HG03135 (cell line): ENCODE measurements around the gene PTPN18.
A peak's percentile ranks its signal among the peaks of the same experiment; 100 is the strongest.

Source experiments
- ATAC-seq: cut with Tn5 transposase; IDR thresholded peaks from one replicate; pipeline ENCODE4 v1.9.1; 2021; ENCODE audit warnings: mild to moderate bottlenecking, moderate library complexity; ENCODE audit not compliant: unreplicated experiment

Gene PTPN18

GRCh38 chr2:130363479-130363878 is 7.6 kb downstream of the PTPN18 start:
- ATAC-seq = no peak

GRCh38 chr2:130365075-130365474 is 9.2 kb downstream of the PTPN18 start:
- no peak for ATAC-seq

GRCh38 chr2:130365963-130366362 is 10.1 kb downstream of the PTPN18 start:
- no peak for ATAC-seq

DNA sequence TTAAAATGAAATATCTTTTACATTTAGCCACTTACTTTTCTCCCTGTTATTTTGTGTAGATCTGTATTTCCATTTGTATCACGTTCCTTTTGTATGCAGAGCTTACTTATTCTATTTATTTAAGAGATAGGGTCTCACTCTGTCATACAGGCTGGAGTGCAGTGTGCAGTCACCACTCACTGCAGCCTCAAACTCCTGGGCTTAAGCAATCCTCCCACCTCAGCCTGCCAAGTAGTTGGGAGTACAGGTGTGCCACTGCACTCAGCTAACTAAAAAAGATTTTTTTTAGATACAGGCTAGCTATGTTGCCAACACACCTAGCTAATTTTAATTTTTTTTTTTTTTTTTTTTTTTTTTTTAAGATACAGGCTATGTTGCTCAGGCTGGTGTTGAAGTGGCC is 10.9 kb downstream of the PTPN18 start:
- ATAC-seq = no peak

- ATAC-seq = no peak
Observed at GRCh38 chr2:130368786-130369185, 12.9 kb downstream of the PTPN18 start.

DNA sequence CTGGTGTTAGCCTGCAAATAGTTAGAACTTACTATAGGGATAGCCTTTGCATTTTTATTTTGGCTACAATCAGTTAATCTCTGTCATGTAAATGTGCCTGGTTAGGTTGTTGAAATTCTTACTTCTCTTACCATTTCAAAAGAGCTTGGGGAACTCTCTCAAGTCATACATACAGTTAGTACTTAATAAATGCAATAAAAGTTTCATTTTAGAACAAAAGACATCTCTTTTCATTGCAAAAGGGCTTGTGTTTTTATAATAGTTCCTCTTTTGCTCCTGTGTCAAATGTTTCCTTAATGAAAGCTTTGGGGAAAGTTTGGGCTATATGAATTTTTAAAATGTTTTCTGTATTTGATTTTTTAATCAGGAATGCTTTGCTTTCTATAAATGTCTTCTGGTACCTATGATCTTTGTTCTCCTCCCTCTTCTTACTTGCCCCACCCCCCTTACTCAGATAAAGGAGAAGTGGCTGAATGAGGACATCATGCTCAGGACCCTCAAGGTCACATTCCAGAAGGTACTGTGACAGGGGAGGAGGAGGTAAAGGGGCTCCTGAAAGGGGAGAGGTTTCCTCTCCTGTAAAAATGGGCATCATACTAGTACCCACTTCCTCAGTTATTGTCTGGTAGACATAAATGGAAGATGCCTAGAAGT is 13.6 kb downstream of the PTPN18 start:
- ATAC-seq = no peak

GRCh38 chr2:130369965-130370341 is 14.1 kb downstream of the PTPN18 start:
- ATAC-seq = no peak

DNA sequence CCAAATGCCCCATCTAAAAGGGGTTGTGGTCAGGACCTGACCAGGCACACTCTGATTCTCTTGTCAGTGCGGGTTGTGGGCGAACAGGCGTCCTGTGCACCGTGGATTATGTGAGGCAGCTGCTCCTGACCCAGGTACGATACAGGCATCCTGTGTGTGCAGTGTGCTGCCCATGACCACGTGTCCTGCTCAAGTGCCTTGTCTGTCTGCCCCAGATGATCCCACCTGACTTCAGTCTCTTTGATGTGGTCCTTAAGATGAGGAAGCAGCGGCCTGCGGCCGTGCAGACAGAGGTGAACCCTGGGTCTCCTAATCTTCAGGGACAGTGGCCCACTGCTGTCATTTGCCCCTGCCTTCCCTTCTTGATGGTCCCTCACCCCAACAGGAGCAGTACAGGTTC is 14.6 kb downstream of the PTPN18 start:
- no peak for ATAC-seq

DNA sequence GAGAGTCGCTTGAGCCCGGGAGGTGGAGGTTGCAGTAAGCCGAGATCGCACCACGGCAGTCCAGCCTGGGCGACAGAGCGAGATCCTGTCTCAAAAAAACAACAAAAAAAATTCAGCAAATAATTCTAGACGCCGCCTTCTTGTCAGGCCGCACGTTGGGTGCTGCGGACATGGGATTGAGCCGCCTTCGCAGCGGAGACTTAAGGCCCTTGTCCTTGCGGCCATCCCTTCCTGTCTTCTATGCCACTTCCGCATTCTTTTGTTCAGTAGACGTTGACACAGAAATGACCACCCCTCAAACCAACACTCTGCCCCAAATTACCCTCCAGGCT is 15.8 kb downstream of the PTPN18 start:
- no peak for ATAC-seq

DNA sequence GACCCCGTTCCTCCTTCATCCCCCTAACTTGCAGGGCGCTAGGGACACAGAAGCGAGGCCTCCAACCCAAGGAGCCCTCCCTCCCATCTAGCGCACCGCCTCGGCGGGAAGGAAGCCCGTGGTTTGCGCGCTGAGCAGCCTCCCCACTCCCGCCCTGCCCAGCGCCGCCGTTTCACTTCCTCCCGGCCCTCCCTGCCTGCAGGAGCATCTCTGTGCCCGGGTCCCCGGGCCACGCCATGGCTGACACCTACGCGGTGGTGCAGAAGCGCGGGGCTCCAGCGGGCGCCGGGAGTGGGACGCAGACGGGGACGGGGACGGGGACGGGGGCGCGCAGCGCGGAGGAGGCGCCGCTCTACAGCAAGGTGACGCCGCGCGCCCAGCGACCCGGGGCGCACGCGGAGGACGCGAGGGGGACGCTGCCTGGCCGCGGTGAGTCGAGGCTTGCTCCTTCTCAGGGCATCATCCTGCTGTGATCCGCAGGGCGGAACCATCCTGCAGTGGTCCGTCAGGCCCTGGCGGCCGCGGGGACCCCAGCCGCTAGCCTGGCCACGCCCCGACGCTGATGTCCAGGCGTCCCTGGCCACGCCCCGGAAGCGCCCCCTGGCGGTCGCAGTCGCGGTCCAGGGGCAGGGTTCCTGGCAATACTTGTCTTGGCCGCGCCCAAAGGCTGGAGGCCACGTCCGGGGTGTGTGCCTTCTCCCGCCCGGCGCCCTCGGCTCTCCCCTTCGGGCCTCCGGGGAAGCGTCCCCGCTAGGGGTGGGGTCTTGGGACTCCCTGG is 16.4 kb downstream of the PTPN18 start:
- peak; percentile 73 for ATAC-seq

GRCh38 chr2:130372833-130373807 is 17.3 kb downstream of the PTPN18 start:
- ATAC-seq = peak; percentile 1

DNA sequence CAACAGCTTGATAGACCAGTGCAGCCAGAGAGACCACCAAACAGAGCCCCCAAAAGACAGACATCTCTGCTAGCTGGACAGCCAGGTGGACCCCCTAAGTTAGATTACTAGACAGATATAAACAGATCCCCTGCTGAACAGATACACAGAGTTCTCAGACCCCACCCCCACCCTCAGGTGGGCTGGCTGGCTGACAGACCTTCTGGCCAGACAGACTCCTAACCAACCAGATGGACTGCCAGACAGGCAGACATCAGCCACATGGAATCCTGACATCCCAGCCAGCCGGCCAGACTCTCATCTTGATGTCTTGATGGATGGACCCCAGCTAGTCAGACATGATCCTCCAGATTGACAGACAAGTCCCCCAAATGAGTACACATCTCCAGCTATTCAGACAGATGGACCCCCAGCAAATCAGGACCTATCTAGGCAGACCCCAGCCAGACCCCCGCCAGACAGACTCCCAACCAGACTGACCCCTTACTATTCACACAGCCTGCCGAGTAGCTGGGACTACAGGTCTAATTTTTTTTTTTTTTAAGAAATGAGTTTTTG is 18.0 kb downstream of the PTPN18 start:
- ATAC-seq = no peak

GRCh38 chr2:130374587-130375290 is 18.9 kb downstream of the PTPN18 start:
- no peak for ATAC-seq

- no peak for ATAC-seq
Observed at GRCh38 chr2:130375291-130376266, 19.7 kb downstream of the PTPN18 start.

- ATAC-seq = peak; percentile 50
Observed at GRCh38 chr2:130376433-130377293, 20.8 kb downstream of the PTPN18 start.

GRCh38 chr2:130377491-130377890 is 21.6 kb downstream of the PTPN18 start:
- ATAC-seq = no peak

GRCh38 chr2:130378206-130378897 is 22.5 kb downstream of the PTPN18 start:
- ATAC-seq = no peak

DNA sequence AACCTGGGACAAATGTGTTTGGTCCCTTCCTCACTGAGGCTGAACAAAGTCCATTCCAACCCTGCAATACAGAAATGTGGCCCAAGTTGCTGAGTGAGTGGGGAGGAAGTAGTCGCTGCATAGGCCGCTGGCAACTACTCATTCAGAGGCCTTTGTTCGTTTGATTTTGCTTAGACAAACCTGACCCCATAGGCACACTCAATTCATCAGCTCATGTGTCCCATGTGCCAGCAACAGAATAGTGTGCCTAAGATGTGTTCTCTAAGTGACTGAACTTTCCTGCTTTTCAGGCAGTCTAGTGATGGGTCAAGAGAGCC is 23.0 kb downstream of the PTPN18 start:
- ATAC-seq = no peak
